Endothelial cell of umbilical vein (primary cell): ENCODE results near the gene MYADM. TPM values are rescaled to one million over a fixed set of nuclear protein-coding genes. Genes with fewer than 3 reads are reported as not detected.

Source experiments
- BruUV-seq: library from RNA; stranded (reverse); fragments of 400-500 nt; replicated peaks from 2 replicates; lab custom pipeline; 2021; lab: Mats Ljungman, UMichigan
- CTCF ChIA-PET: fragments of 300-600, 350-600 bp; sonication (Branson Sonifier 250); formaldehyde crosslinking; loops from one replicate; lab custom pipeline; 2021; ENCODE audit warnings: antibody characterized with exemption, inconsistent platforms; lab: Charles Lee
- POLR2A ChIA-PET: fragments of 300-600, 350-600 bp; sonication (Branson Sonifier 250); formaldehyde crosslinking; loops from one replicate; lab custom pipeline; 2021; ENCODE audit warnings: antibody characterized with exemption, inconsistent platforms; lab: Charles Lee
- DNase-seq: peaks from one replicate; pipeline ENCODE4 v3.0.0-alpha.2; 2011; ENCODE audit warnings: low read depth, low spot score
- FAIRE-seq: peaks from 2 replicates; lab custom pipeline; 2011; peaks lifted over from hg19 to GRCh38; lab: Jason Lieb, UNC
- H2AFZ ChIP-seq: 2 replicates; pipeline ENCODE4 v1.6.0; 2012; ENCODE audit warnings: low read depth, low read length, control low read depth, inconsistent platforms
- H3K27ac ChIP-seq: 2 replicates; pipeline ENCODE4 v1.5.1; 2011; ENCODE audit warnings: low read depth, mild to moderate bottlenecking, control low read depth, low read length, moderate library complexity; ENCODE audit not compliant: insufficient read depth
- H3K27me3 ChIP-seq, 2 experiments: 2 replicates each; pipeline versions ENCODE4 v1.6.0 to v1.6.1; 2011; ENCODE audit warnings: low read length in 2 of 2, mixed read lengths in 1 of 2; ENCODE audit not compliant: control insufficient read depth in 2 of 2, insufficient read depth in 2 of 2
- H3K36me3 ChIP-seq, 2 experiments: 2 replicates in 1 of 2; 3 replicates in 1 of 2; pipeline ENCODE4 v1.5.1; 2011; ENCODE audit warnings: low read length in 2 of 2, mild to moderate bottlenecking in 1 of 2, moderate library complexity in 1 of 2; ENCODE audit not compliant: control insufficient read depth in 2 of 2, insufficient read depth in 2 of 2; ENCODE audit errors: extremely low read depth in 1 of 2
- H3K4me1 ChIP-seq: 3 replicates; pipeline ENCODE4 v1.5.1; 2011; ENCODE audit warnings: mild to moderate bottlenecking, low read length; ENCODE audit not compliant: control insufficient read depth, insufficient read depth; ENCODE audit errors: extremely low read depth
- H3K4me2 ChIP-seq: 2 replicates; pipeline ENCODE4 v1.6.1; 2011; ENCODE audit warnings: low read length, control low read depth, mixed read lengths; ENCODE audit not compliant: insufficient read depth
- H3K4me3 ChIP-seq, 3 experiments: fragments of 200-600 bp in 1 of 3; sonication (generic), shearing (Covaris generic) in 1 of 3; replicated peaks in 1 of 3; 2 replicates each; pipeline ENCODE4 v1.5.1; 2011 to 2016; ENCODE audit warnings: control low read depth in 3 of 3, low read length in 3 of 3, mild to moderate bottlenecking in 2 of 3, inconsistent platforms in 1 of 3, low read depth in 1 of 3, moderate library complexity in 1 of 3; ENCODE audit not compliant: insufficient read depth in 1 of 3
- H3K79me2 ChIP-seq: 2 replicates; pipeline ENCODE4 v1.6.0; 2012; ENCODE audit warnings: low read length, inconsistent platforms; ENCODE audit not compliant: control insufficient read depth, insufficient read depth
- H3K9ac ChIP-seq: replicated peaks from 2 replicates; pipeline ENCODE3; 2011; ENCODE audit warnings: low read length, control low read depth; ENCODE audit not compliant: insufficient read depth; ENCODE audit errors: extremely low read depth
- H3K9me1 ChIP-seq: replicated peaks from 3 replicates; pipeline ENCODE4 v1.6.0; 2011; ENCODE audit warnings: mild to moderate bottlenecking, low read length; ENCODE audit not compliant: control insufficient read depth, insufficient read depth; ENCODE audit errors: extremely low read depth
- H3K9me3 ChIP-seq: replicated peaks from 2 replicates; pipeline ENCODE4 v1.5.1; 2012; ENCODE audit warnings: low read length, inconsistent platforms; ENCODE audit not compliant: control insufficient read depth, insufficient read depth
- H4K20me1 ChIP-seq: replicated peaks from 2 replicates; pipeline ENCODE3; 2011; ENCODE audit warnings: mild to moderate bottlenecking, low read length; ENCODE audit not compliant: control insufficient read depth, insufficient read depth; ENCODE audit errors: extremely low read depth
- EZH2 ChIP-seq: IDR thresholded peaks from 2 replicates; pipeline ENCODE4 v1.6.1; 2012; ENCODE audit warnings: borderline replicate concordance, low read depth, mild to moderate bottlenecking, moderate library complexity, low read length, inconsistent platforms; ENCODE audit not compliant: severe bottlenecking
- FOS ChIP-seq: IDR thresholded peaks from 2 replicates; pipeline ENCODE4 v1.6.1; 2011; ENCODE audit warnings: mild to moderate bottlenecking, low read length, moderate library complexity, borderline replicate concordance; ENCODE audit not compliant: insufficient read depth
- GATA2 ChIP-seq: IDR thresholded peaks from 2 replicates; pipeline ENCODE4 v1.7.0; 2011; ENCODE audit warnings: low read depth, mild to moderate bottlenecking, moderate library complexity, mixed read lengths, low read length; ENCODE audit not compliant: insufficient read length, insufficient read depth
- JUN ChIP-seq: IDR thresholded peaks from 2 replicates; pipeline ENCODE4 v1.6.1; 2011; ENCODE audit warnings: borderline replicate concordance, low read depth; ENCODE audit not compliant: insufficient read length, insufficient read depth
- MYC ChIP-seq: IDR thresholded peaks from one replicate; pipeline ENCODE4 v1.6.1; 2011; ENCODE audit warnings: mild to moderate bottlenecking, low read depth, low read length
- POLR2A ChIP-seq: IDR thresholded peaks from 2 replicates; pipeline ENCODE4 v1.6.1; 2012; ENCODE audit warnings: low read depth, mild to moderate bottlenecking, control low read depth, low read length
- POLR2AphosphoS5 ChIP-seq: IDR thresholded peaks from 2 replicates; pipeline ENCODE4 v1.6.1; 2012; ENCODE audit warnings: low read depth, mild to moderate bottlenecking, control low read depth, low read length, moderate library complexity; ENCODE audit not compliant: insufficient read depth
- dilution Hi-C: fragments of 300-500 bp; cut with MboI; formaldehyde crosslinking; loops from one replicate; pipeline ENCODE4 v1.15.0; 2019; ENCODE audit warnings: low sequenced_read_pairs; ENCODE audit not compliant: extremely low pct_ligation_motif_present
- intact Hi-C: fragments of 100-400 bp; cut with micrococcal nuclease; formaldehyde crosslinking; loops from one replicate; pipeline ENCODE4 v1.10.0; 2022
- polyA plus RNA-seq, 4 experiments: library from polyadenylated mRNA; depleted of rRNA in 3 of 4; stranded (reverse) in 3 of 4; unstranded in 1 of 4; fragments of >200 nt; gene quantifications; 2 replicates each; pipeline versions ENCODE4 v1.2.1 to v1.2.3, GENCODE V29; 2011 to 2012; ENCODE audit warnings: missing spikeins in 1 of 4
- total RNA-seq: library from RNA; stranded (reverse); gene quantifications from 2 replicates; pipeline ENCODE4 v1.2.3, GENCODE V29; 2021
- TF ChIP-seq, protein P1 (sequence below): IDR thresholded peaks from 2 replicates; pipeline ENCODE4 v1.6.1; 2011; ENCODE audit not compliant: insufficient read depth, insufficient read length
- TF ChIP-seq, protein P2 (sequence below), 2 donors: IDR thresholded peaks; 1 replicate in 1 of 2; 2 replicates in 1 of 2; pipeline ENCODE4 v1.5.1; 2011; ENCODE audit warnings: low read length in 2 of 2, mild to moderate bottlenecking in 2 of 2, moderate library complexity in 2 of 2, control low read depth in 1 of 2, inconsistent platforms in 1 of 2, low read depth in 1 of 2; ENCODE audit not compliant: insufficient read depth in 1 of 2; ENCODE audit errors: extremely low read depth in 1 of 2

The MYADM gene
- total and polyA plus RNA-seq, 2 donors (not counting 3 experiments of a cell fraction or from before 2014, with no cell fraction given): 100 to 133 TPM

DNA sequence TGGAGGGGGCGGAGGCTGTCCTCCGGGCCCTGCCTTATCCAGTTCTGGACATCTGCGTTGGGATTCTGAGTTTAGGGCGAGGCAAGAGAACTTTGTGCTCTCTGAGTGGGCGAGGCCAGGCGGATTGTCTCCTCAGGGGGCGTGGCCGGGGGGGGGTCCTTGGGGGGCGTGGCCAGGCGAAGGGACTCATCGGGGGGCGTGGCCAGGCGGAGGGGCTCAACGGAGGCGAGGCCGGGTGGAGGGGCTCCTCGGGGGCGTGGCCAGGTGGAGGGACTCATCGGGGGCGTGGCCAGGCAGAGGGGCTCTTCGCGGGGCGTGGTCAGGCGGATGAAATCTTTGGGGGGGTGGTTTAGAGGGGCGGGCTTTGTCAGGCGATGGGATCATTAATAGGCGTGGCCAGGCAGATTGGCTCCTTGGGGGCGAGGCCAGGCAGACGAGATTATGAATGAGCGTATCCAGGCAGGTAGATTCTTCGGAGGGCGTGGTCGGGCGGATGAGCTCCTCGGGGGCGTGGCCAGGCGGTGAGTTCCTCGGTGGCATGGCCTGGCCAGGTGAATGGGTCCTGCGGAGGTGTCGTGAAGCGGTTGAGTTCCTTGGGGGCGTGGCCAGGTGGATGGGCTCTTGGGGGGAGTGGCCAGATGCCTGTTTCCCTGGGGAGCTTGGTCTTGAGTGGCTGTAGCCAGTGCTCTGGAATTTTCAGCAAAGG is 31.1 kb downstream of the MYADM start:
- H2AFZ ChIP-seq: no peak overlapping the region
- no peaks in the 10 kb centered on the region for H3K9me3 ChIP-seq
- H3K36me3 ChIP-seq: no peaks in the 10 kb centered on the region
- CTCF ChIA-PET: interaction anchor here (0.6 to 2.2 kb wide), 4 partner anchors 125 to 131 kb away, joined by 3 to 8 read pairs (median 6); no protein-coding TSS in a partner anchor
- H3K9ac ChIP-seq: no peak overlapping the region
- H3K27ac ChIP-seq: no peak overlapping the region
- H3K27me3 ChIP-seq: peaks cover 4 to 12% of the 10 kb centered on the region in 2 experiments
- no peak overlapping the region for H3K4me2 ChIP-seq
- no peaks in the 10 kb centered on the region for H4K20me1 ChIP-seq
- no peaks in the 10 kb centered on the region for H3K9me1 ChIP-seq
- dilution Hi-C loops (no loop called here), intact Hi-C loops (no loop called here)
- DNase-seq (no peak), FAIRE-seq (no peak)
- BruUV-seq: no TSS peak
- H3K4me1 ChIP-seq: no peaks in the 10 kb centered on the region
- TF ChIP-seq GATA2: no peak
- TF ChIP-seq JUN: no peak
- no peak for TF ChIP-seq EZH2
- TF ChIP-seq, protein P1, sequence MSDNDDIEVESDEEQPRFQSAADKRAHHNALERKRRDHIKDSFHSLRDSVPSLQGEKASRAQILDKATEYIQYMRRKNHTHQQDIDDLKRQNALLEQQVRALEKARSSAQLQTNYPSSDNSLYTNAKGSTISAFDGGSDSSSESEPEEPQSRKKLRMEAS: no peak
- TF ChIP-seq, protein P2, sequence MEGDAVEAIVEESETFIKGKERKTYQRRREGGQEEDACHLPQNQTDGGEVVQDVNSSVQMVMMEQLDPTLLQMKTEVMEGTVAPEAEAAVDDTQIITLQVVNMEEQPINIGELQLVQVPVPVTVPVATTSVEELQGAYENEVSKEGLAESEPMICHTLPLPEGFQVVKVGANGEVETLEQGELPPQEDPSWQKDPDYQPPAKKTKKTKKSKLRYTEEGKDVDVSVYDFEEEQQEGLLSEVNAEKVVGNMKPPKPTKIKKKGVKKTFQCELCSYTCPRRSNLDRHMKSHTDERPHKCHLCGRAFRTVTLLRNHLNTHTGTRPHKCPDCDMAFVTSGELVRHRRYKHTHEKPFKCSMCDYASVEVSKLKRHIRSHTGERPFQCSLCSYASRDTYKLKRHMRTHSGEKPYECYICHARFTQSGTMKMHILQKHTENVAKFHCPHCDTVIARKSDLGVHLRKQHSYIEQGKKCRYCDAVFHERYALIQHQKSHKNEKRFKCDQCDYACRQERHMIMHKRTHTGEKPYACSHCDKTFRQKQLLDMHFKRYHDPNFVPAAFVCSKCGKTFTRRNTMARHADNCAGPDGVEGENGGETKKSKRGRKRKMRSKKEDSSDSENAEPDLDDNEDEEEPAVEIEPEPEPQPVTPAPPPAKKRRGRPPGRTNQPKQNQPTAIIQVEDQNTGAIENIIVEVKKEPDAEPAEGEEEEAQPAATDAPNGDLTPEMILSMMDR (IDR thresholded peaks at IDR 0.05; ENCODE audit: extremely low read depth in 1 of 2, insufficient read depth in 1 of 2, low read depth in 1 of 2, low read length in 2 of 2): no peak
- no peak for TF ChIP-seq MYC
- TF ChIP-seq FOS: no peak
- no peak for TF ChIP-seq POLR2AphosphoS5
- TF ChIP-seq POLR2A: no peak
- H3K79me2 ChIP-seq: no peaks in the 10 kb centered on the region
- H3K4me3 ChIP-seq: no peak overlapping the region
- POLR2A ChIA-PET: no interaction called here
